Measurements from ENCODE around the gene AIFM1. TPM values are rescaled to one million over a fixed set of nuclear protein-coding genes. Genes with fewer than 3 reads are reported as not detected.

The AIFM1 gene
- total and polyA plus RNA-seq, 7 experiments from 2014 or later: 11.6 to 35.8 (median 24.8) TPM

- ChIA-PET POLR2A (interaction anchor here (1.1 to 2.1 kb wide), 4 partner anchors 12 to 85 kb away, joined by 3 to 10 read pairs (median 5); no protein-coding TSS in a partner anchor), CTCF (interaction anchor here (0.6 to 1.1 kb wide), 2 partner anchors 61 to 64 kb away, joined by 3 read pairs; no protein-coding TSS in a partner anchor)
- no peaks in the 10 kb centered on the region for H3K27me3 Mint-ChIP-seq
- H3K27ac Mint-ChIP-seq: peak overlapping the region; percentile 86 to 94 (median 88)
- peak in 1 of 9 donors; percentile 2 for DNase-seq
- peaks cover 0 to 6% (median 0%) of the 10 kb centered on the region in 5 donors for H3K36me3 Mint-ChIP-seq
- H3K4me3 ChIP-seq (ENCODE audit: low read length): peak overlapping the region; percentile 82
- ATAC-seq: no peak
- peaks cover 0 to 14% (median 0%) of the 10 kb centered on the region in 3 experiments for H3K36me3 ChIP-seq (ENCODE audit: control insufficient read depth in 2 of 3, insufficient read depth in 3 of 3, low read length in 3 of 3)
- no peaks in the 10 kb centered on the region for H3K9me3 ChIP-seq (ENCODE audit: control insufficient read depth in 2 of 3, low read length in 3 of 3)
- H3K27ac ChIP-seq (ENCODE audit: low read depth, low read length): peak overlapping the region; percentile 74
- H3K27me3 ChIP-seq (ENCODE audit: control insufficient read depth in 2 of 2, insufficient read depth in 2 of 2, low read length in 2 of 2): no peaks in the 10 kb centered on the region
- H3K4me3 Mint-ChIP-seq: peak overlapping the region; percentile 85 to 96 (median 92)
- intact Hi-C loops (cut with micrococcal nuclease): loop anchor here in 1 of 2 donors (2.0 to 5.0 kb wide), 5 partner anchors 50 to 395 kb away; partner anchors contain the start of genes BCORL1, SASH3 and ZNF280C
- peaks cover 0 to 42% (median 35%) of the 10 kb centered on the region in 7 donors for H3K4me1 Mint-ChIP-seq
- H3K4me1 ChIP-seq (ENCODE audit: control insufficient read depth in 2 of 2, insufficient read depth in 2 of 2, low read length in 2 of 2): peaks cover 12 to 26% of the 10 kb centered on the region in 2 donors
- H3K9me3 Mint-ChIP-seq: peaks cover 0 to 3% (median 0%) of the 10 kb centered on the region in 11 donors
These were observed 6.6 kb upstream of the AIFM1 start for GRCh38 chrX:130172127-130172845.

GRCh38 chrX:130171446-130172126, 5.9 kb upstream of the AIFM1 start, which contains the start of gene RAB33A:
Gene RAB33A, plus strand, starts transcription at chrX:130171962. Its CDS starts 101 bp downstream, at chrX:130172063.
- Mint-ChIP-seq H3K4me3 (peak within 1 kb of the TSS; percentile 85 to 96 (median 92)), H3K27me3 (no peaks in the 10 kb centered on the region), H3K9me3 (peaks cover 0 to 2% (median 0%) of the 10 kb centered on the region in 11 donors), H3K4me1 (peaks cover 0 to 40% (median 35%) of the 10 kb centered on the region in 7 donors), H3K36me3 (peaks cover 0 to 6% (median 0%) of the 10 kb centered on the region in 5 donors), H3K27ac (peak within 1 kb of the TSS; percentile 86 to 94 (median 89))
- CTCF ChIA-PET: interaction anchor here (0.6 to 1.1 kb wide), 2 partner anchors 60 to 63 kb away, joined by 3 read pairs; no protein-coding TSS in a partner anchor
- H3K9me3 ChIP-seq (ENCODE audit: control insufficient read depth in 2 of 3, low read length in 3 of 3): no peaks in the 10 kb centered on the region
- H3K4me1 ChIP-seq (ENCODE audit: control insufficient read depth in 2 of 2, insufficient read depth in 2 of 2, low read length in 2 of 2): peaks cover 17 to 29% of the 10 kb centered on the region in 2 donors
- peak; percentile 30 to 66 (median 50) for DNase-seq
- intact Hi-C loops (cut with micrococcal nuclease): loop anchor here (1.0 to 5.0 kb wide), 7 partner anchors 49 to 394 kb away; partner anchors contain the start of genes BCORL1 (in 2 of the 2), SASH3 (in 1 of the 2) and ZNF280C (in 1 of the 2)
- peaks cover 0 to 9% (median 0%) of the 10 kb centered on the region in 3 experiments for H3K36me3 ChIP-seq (ENCODE audit: control insufficient read depth in 2 of 3, insufficient read depth in 3 of 3, low read length in 3 of 3)
- no peaks in the 10 kb centered on the region for H3K27me3 ChIP-seq (ENCODE audit: control insufficient read depth in 2 of 2, insufficient read depth in 2 of 2, low read length in 2 of 2)
- H3K27ac ChIP-seq (ENCODE audit: low read depth, low read length): peak within 1 kb of the TSS; percentile 74
- peak within 1 kb of the TSS; percentile 82 for H3K4me3 ChIP-seq (ENCODE audit: low read length)
- peak; percentile 75 for ATAC-seq
- POLR2A ChIA-PET: interaction anchor here (0.8 to 2.1 kb wide), 6 partner anchors 10 to 91 kb away, joined by 3 to 10 read pairs (median 5); no protein-coding TSS in a partner anchor

GRCh38 chrX:130170752-130171445, 5.3 kb upstream of the AIFM1 start:
- H3K27me3 Mint-ChIP-seq: no peaks in the 10 kb centered on the region
- ATAC-seq (peak; percentile 80), DNase-seq (peak; percentile 33 to 76 (median 57))
- Histone ChIP-seq H3K4me3 (ENCODE audit: low read length) (peak overlapping the region; percentile 82), H3K36me3 (ENCODE audit: control insufficient read depth in 2 of 3, insufficient read depth in 3 of 3, low read length in 3 of 3) (peaks cover 0 to 9% (median 0%) of the 10 kb centered on the region in 3 experiments), H3K9me3 (ENCODE audit: control insufficient read depth in 2 of 3, low read length in 3 of 3) (no peaks in the 10 kb centered on the region), H3K27me3 (ENCODE audit: control insufficient read depth in 2 of 2, insufficient read depth in 2 of 2, low read length in 2 of 2) (no peaks in the 10 kb centered on the region), H3K27ac (ENCODE audit: low read depth, low read length) (peak overlapping the region; percentile 74), H3K4me1 (ENCODE audit: control insufficient read depth in 2 of 2, insufficient read depth in 2 of 2, low read length in 2 of 2) (peaks cover 19 to 26% of the 10 kb centered on the region in 2 donors)
- peaks cover 0 to 5% (median 0%) of the 10 kb centered on the region in 5 donors for H3K36me3 Mint-ChIP-seq
- H3K4me1 Mint-ChIP-seq: peaks cover 0 to 39% (median 33%) of the 10 kb centered on the region in 7 donors
- ChIA-PET CTCF (interaction anchor here (0.9 kb wide), 2 partner anchors 40 to 91 kb away, joined by 3 to 4 read pairs; no protein-coding TSS in a partner anchor), POLR2A (interaction anchor here (0.8 to 2.1 kb wide), 8 partner anchors 10 to 169 kb away, joined by 3 to 10 read pairs (median 4); partner anchors contain the start of gene SLC25A14)
- peaks cover 0 to 2% (median 0%) of the 10 kb centered on the region in 11 donors for H3K9me3 Mint-ChIP-seq
- intact Hi-C loops (cut with micrococcal nuclease): loop anchor here (1.0 to 5.0 kb wide), 6 partner anchors 49 to 394 kb away; partner anchors contain the start of genes BCORL1 (in 1 of the 2) and SASH3 (in 1 of the 2)
- H3K27ac Mint-ChIP-seq: peak overlapping the region in 8 of 9 donors; percentile 65 to 94 (median 86)
- H3K4me3 Mint-ChIP-seq: peak overlapping the region; percentile 85 to 96 (median 92)

GRCh38 chrX:130167040-130167439, 1.4 kb upstream of the AIFM1 start:
- Mint-ChIP-seq H3K27ac (peak overlapping the region in 7 of 9 donors; percentile 91 to 96 (median 94)), H3K9me3 (peaks cover 0 to under 1% (median 0%) of the 10 kb centered on the region in 11 donors), H3K4me1 (peaks cover 4 to 39% (median 30%) of the 10 kb centered on the region in 7 donors), H3K4me3 (peak overlapping the region in 9 of 10 donors; percentile 84 to 98 (median 91)), H3K27me3 (no peaks in the 10 kb centered on the region), H3K36me3 (no peaks in the 10 kb centered on the region)
- ATAC-seq (no peak), DNase-seq (no peak)
- no peaks in the 10 kb centered on the region for H3K27me3 ChIP-seq (ENCODE audit: control insufficient read depth in 2 of 2, insufficient read depth in 2 of 2, low read length in 2 of 2)
- intact Hi-C loops (cut with micrococcal nuclease): loop anchor here (2.0 to 5.0 kb wide), 4 partner anchors 16 to 735 kb away; partner anchors contain the start of genes ENOX2 (in 1 of the 2), ZDHHC9 (in 1 of the 2) and ZNF280C (in 1 of the 2)
- H3K4me3 ChIP-seq (ENCODE audit: low read length): peak overlapping the region; percentile 87
- peaks cover 8 to 10% of the 10 kb centered on the region in 2 donors for H3K4me1 ChIP-seq (ENCODE audit: control insufficient read depth in 2 of 2, insufficient read depth in 2 of 2, low read length in 2 of 2)
- peak overlapping the region; percentile 78 for H3K27ac ChIP-seq (ENCODE audit: low read depth, low read length)
- ChIA-PET CTCF (no interaction called here), POLR2A (interaction anchor here (0.5 to 1.6 kb wide), 2 partner anchors 9 to 10 kb away, joined by 4 to 9 read pairs; no protein-coding TSS in a partner anchor)
- no peaks in the 10 kb centered on the region for H3K9me3 ChIP-seq (ENCODE audit: control insufficient read depth in 2 of 3, low read length in 3 of 3)
- H3K36me3 ChIP-seq (ENCODE audit: control insufficient read depth in 2 of 3, insufficient read depth in 3 of 3, low read length in 3 of 3): peaks cover 0 to 6% (median 0%) of the 10 kb centered on the region in 3 experiments

- H3K4me1 Mint-ChIP-seq: peaks cover 6 to 42% (median 32%) of the 10 kb centered on the region in 7 donors
- no peaks in the 10 kb centered on the region for H3K9me3 Mint-ChIP-seq
- Histone ChIP-seq H3K9me3 (ENCODE audit: control insufficient read depth in 2 of 3, low read length in 3 of 3) (no peaks in the 10 kb centered on the region), H3K27ac (ENCODE audit: low read depth, low read length) (peak overlapping the region; percentile 78), H3K4me1 (ENCODE audit: control insufficient read depth in 2 of 2, insufficient read depth in 2 of 2, low read length in 2 of 2) (peaks cover 8 to 10% of the 10 kb centered on the region in 2 donors), H3K36me3 (ENCODE audit: control insufficient read depth in 2 of 3, insufficient read depth in 3 of 3, low read length in 3 of 3) (peaks cover 0 to under 1% (median 0%) of the 10 kb centered on the region in 3 experiments), H3K27me3 (ENCODE audit: control insufficient read depth in 2 of 2, insufficient read depth in 2 of 2, low read length in 2 of 2) (no peaks in the 10 kb centered on the region), H3K4me3 (ENCODE audit: low read length) (peak overlapping the region; percentile 87)
- no peaks in the 10 kb centered on the region for H3K27me3 Mint-ChIP-seq
- no peak for DNase-seq
- H3K27ac Mint-ChIP-seq: peak overlapping the region; percentile 85 to 96 (median 92)
- H3K36me3 Mint-ChIP-seq: no peaks in the 10 kb centered on the region
- ChIA-PET CTCF (interaction anchor here (1.3 to 1.4 kb wide), 2 partner anchors 14 to 46 kb away, joined by 3 to 5 read pairs; no protein-coding TSS in a partner anchor), POLR2A (interaction anchor here (1.1 to 1.6 kb wide), 3 partner anchors 10 to 86 kb away, joined by 3 to 9 read pairs (median 3); no protein-coding TSS in a partner anchor)
- intact Hi-C loops (cut with micrococcal nuclease): loop anchor here (1.0 to 5.0 kb wide), 5 partner anchors 16 to 736 kb away; partner anchors contain the start of genes ENOX2 (in 1 of the 2), ZDHHC9 (in 1 of the 2) and ZNF280C (in 1 of the 2)
- no peak for ATAC-seq
- H3K4me3 Mint-ChIP-seq: peak overlapping the region; percentile 84 to 98 (median 90)
These were observed 799 bp upstream of the AIFM1 start for GRCh38 chrX:130166503-130166777.

All from naive thymus-derived CD4-positive, alpha-beta T cell (primary cell).